GM15510 (cell line): Measurements from ENCODE around the gene RHOC.

ENCODE experiments used
- POLR2A ChIP-seq: IDR thresholded peaks from 3 replicates; pipeline ENCODE4 v1.6.1; 2011; ENCODE audit warnings: borderline replicate concordance; ENCODE audit not compliant: insufficient read length; ENCODE audit errors: extremely low read depth

The RHOC gene

GRCh38 chr1:112696578-112697314, 10.2 kb downstream of the RHOC start:
- TF ChIP-seq POLR2A, result no peak

- no peak for TF ChIP-seq POLR2A
Measured at GRCh38 chr1:112695276-112695675, 11.7 kb downstream of the RHOC start.

GRCh38 chr1:112694363-112694929, 12.5 kb downstream of the RHOC start:
- TF ChIP-seq POLR2A, result no peak

GRCh38 chr1:112693821-112694220, 13.1 kb downstream of the RHOC start:
- no peak for TF ChIP-seq POLR2A

GRCh38 chr1:112692681-112693080, 14.2 kb downstream of the RHOC start:
- TF ChIP-seq POLR2A, result no peak

GRCh38 chr1:112689842-112690237, 17.1 kb downstream of the RHOC start:
- TF ChIP-seq POLR2A, result no peak

- no peak for TF ChIP-seq POLR2A
Measured at GRCh38 chr1:112689196-112689841, 17.6 kb downstream of the RHOC start.

- no peak for TF ChIP-seq POLR2A
Measured at GRCh38 chr1:112688781-112689193, 18.1 kb downstream of the RHOC start.

- no peak for TF ChIP-seq POLR2A
Measured at GRCh38 chr1:112687785-112688496, 19.0 kb downstream of the RHOC start.

- no peak for TF ChIP-seq POLR2A
Measured at GRCh38 chr1:112687361-112687760, 19.6 kb downstream of the RHOC start.

GRCh38 chr1:112686835-112687234, 20.1 kb downstream of the RHOC start:
- TF ChIP-seq POLR2A, result no peak

- no peak for TF ChIP-seq POLR2A
Measured at GRCh38 chr1:112686417-112686816, 20.5 kb downstream of the RHOC start.

- TF ChIP-seq POLR2A, result no peak
Measured at GRCh38 chr1:112685913-112686312, 21.0 kb downstream of the RHOC start.

- no peak for TF ChIP-seq POLR2A
Measured at GRCh38 chr1:112678605-112679004, 28.3 kb downstream of the RHOC start.

GRCh38 chr1:112677501-112677900, 29.4 kb downstream of the RHOC start:
- no peak for TF ChIP-seq POLR2A
